ENCODE results near the gene PRKRIP1.
"Not testable (repeated sequence)": the region's sequence is repeated elsewhere in the genome, so short reads cannot be mapped to it uniquely, and the experiment has no call there.

Gene PRKRIP1

DNA sequence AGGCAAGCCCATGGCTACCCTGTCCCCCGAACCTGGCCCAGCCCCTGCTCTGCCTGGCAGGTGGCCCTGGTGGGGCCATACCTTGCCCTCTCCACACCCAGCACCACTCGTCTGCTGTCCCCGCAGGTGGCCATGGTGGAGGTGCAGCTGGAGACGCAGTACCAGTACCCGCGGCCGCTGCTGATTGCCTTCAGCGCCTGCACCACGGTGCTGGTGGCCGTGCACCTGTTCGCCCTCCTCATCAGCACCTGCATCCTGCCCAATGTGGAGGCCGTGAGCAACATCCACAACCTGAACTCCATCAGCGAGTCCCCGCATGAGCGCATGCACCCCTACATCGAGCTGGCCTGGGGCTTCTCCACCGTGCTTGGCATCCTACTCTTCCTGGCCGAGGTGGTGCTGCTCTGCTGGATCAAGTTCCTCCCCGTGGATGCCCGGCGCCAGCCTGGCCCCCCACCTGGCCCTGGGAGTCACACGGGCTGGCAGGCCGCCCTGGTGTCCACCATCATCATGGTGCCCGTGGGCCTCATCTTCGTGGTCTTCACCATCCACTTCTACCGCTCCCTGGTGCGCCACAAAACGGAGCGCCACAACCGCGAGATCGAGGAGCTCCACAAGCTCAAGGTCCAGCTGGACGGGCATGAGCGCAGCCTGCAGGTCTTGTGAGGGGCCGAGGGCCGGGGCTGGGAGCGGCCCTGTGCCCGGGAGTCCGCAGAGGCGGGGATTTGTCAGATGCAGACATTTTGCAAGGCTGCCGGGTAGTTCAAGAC is 50.4 kb downstream of the PRKRIP1 start:
- no peaks in the 10 kb centered on the region for H3K4me1 Mint-ChIP-seq (ENCODE audit: low read depth in 2 of 2)
- H3K27ac Mint-ChIP-seq = peak overlapping the region; percentile 32 to 49
- H3K36me3 Mint-ChIP-seq (ENCODE audit: insufficient read depth) = peaks cover 18% of the 10 kb centered on the region
- no peak overlapping the region for H3K4me3 Mint-ChIP-seq
- no peak for ATAC-seq (replicated peaks)
- H3K27me3 Mint-ChIP-seq = no peaks in the 10 kb centered on the region
- H3K9me3 Mint-ChIP-seq = no peaks in the 10 kb centered on the region
- DNase-seq = no peak

DNA sequence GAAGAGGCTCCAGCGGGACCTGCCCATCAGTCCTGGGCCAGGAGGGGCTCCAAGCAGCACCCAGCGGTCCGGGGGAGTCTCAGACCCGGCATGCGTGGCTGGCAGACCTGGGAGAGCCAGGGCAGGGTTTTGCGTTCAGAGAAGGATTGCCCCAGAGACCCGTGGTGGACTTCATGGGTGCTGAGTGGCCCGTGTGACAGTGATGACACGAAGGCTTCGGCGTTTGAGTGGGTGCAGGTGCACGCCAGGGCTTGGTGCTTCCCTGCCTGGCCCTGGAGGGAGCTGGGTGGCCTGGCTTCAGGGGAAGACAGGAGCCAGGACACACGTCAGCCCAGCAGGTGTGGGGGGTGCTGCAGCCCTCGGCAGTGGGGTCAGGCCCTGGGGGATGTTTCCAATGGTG is 51.1 kb downstream of the PRKRIP1 start:
- H3K36me3 Mint-ChIP-seq (ENCODE audit: insufficient read depth) = peaks cover 17% of the 10 kb centered on the region
- H3K4me1 Mint-ChIP-seq (ENCODE audit: low read depth in 2 of 2) = no peaks in the 10 kb centered on the region
- ATAC-seq (replicated peaks) (no peak), DNase-seq (no peak)
- H3K27ac Mint-ChIP-seq = no peak overlapping the region
- no peak overlapping the region for H3K4me3 Mint-ChIP-seq
- no peaks in the 10 kb centered on the region for H3K27me3 Mint-ChIP-seq
- H3K9me3 Mint-ChIP-seq = no peaks in the 10 kb centered on the region

GRCh38 chr7:102449136-102449535 is 53.0 kb downstream of the PRKRIP1 start:
- Mint-ChIP-seq H3K36me3 (ENCODE audit: insufficient read depth) (peaks cover 15% of the 10 kb centered on the region), H3K27me3 (no peaks in the 10 kb centered on the region), H3K4me1 (ENCODE audit: low read depth in 2 of 2) (no peaks in the 10 kb centered on the region), H3K27ac (no peak overlapping the region), H3K9me3 (no peaks in the 10 kb centered on the region), H3K4me3 (no peak overlapping the region)
- no peak for DNase-seq
- ATAC-seq (replicated peaks) = no peak

- Mint-ChIP-seq H3K4me1 (ENCODE audit: low read depth in 2 of 2) (peaks cover 0 to 3% of the 10 kb centered on the region in 2 donors), H3K9me3 (no peaks in the 10 kb centered on the region), H3K36me3 (ENCODE audit: insufficient read depth) (peaks cover 19% of the 10 kb centered on the region), H3K4me3 (no peak overlapping the region), H3K27ac (peak overlapping the region in 1 of 2 donors; percentile 77), H3K27me3 (no peaks in the 10 kb centered on the region)
- ATAC-seq (replicated peaks) = peak; percentile 92
- peak; percentile 43 to 45 (median 45) for DNase-seq
Measured at GRCh38 chr7:102450242-102450641, 54.1 kb downstream of the PRKRIP1 start.

DNA sequence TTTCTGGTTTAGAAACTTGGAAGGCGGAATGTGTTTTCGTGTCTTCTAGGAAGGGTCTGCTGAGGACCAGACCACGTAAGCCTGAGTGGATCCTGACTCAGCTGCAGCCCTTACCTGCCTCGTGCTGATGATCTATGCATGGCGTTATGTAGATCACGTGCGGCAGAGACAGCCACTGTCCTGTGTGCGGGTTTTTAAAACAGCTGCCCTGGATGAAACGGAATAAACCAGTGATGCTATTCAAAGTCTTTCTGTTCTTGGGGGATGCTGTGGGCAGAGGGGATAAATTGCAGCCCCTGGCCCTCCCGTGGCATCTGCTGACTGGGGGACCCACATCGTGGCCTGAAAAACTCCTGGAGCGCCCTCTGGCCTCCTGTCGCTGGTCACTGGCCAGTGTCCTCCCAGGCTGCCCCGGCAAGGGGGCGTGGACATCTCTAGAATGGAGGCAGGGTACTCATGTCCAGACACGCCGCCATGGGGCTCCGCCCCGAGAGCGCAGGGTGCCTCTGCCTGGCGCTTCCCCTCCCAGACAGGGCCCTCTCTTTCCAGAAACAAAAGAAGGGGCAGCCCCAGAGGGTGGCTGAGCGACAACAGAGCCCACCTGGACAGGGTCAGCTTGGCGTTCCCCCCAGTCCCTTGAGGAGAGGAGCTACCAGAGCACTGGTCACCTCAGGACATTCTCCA is 55.4 kb downstream of the PRKRIP1 start:
- H3K36me3 Mint-ChIP-seq (ENCODE audit: insufficient read depth) = peaks cover 23% of the 10 kb centered on the region
- DNase-seq (no peak), ATAC-seq (replicated peaks) (no peak)
- no peak overlapping the region for H3K4me3 Mint-ChIP-seq
- H3K9me3 Mint-ChIP-seq = no peaks in the 10 kb centered on the region
- H3K27me3 Mint-ChIP-seq = no peaks in the 10 kb centered on the region
- no peak overlapping the region for H3K27ac Mint-ChIP-seq
- peaks cover 0 to 3% of the 10 kb centered on the region in 2 donors for H3K4me1 Mint-ChIP-seq (ENCODE audit: low read depth in 2 of 2)

GRCh38 chr7:102452451-102452850 is 56.3 kb downstream of the PRKRIP1 start:
- no peaks in the 10 kb centered on the region for H3K27me3 Mint-ChIP-seq
- peaks cover 0 to 3% of the 10 kb centered on the region in 2 donors for H3K4me1 Mint-ChIP-seq (ENCODE audit: low read depth in 2 of 2)
- ATAC-seq (replicated peaks) (no peak), DNase-seq (no peak)
- peak overlapping the region in 1 of 2 donors; percentile 35 for H3K27ac Mint-ChIP-seq
- H3K4me3 Mint-ChIP-seq = no peak overlapping the region
- H3K36me3 Mint-ChIP-seq (ENCODE audit: insufficient read depth) = peaks cover 28% of the 10 kb centered on the region
- no peaks in the 10 kb centered on the region for H3K9me3 Mint-ChIP-seq

DNA sequence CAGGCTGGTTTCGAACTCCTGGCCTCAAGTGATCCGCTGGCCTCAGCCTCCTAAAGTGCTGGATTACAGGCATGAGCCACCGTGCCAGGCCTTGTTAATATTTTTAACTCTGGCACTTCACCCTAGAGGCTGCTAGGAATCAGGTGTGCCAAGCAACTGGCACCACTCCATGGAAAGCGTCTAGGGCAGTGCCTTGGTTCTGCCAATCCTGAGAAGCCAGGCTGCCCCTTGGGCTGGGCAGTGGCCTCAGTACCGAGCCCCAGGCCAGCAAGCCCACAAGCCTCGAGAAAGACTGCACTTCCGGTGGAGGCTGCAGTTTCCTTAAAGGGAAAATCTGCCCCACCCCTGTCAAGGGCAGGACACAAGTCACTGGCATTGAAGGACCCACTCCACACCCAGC is 57.2 kb downstream of the PRKRIP1 start:
- Mint-ChIP-seq H3K27me3 (no peaks in the 10 kb centered on the region), H3K4me1 (ENCODE audit: low read depth in 2 of 2) (peaks cover 0 to 3% of the 10 kb centered on the region in 2 donors), H3K36me3 (ENCODE audit: insufficient read depth) (peaks cover 37% of the 10 kb centered on the region), H3K4me3 (no peak overlapping the region), H3K27ac (peak overlapping the region in 1 of 2 donors; percentile 35), H3K9me3 (no peaks in the 10 kb centered on the region)
- ATAC-seq (replicated peaks) (no peak), DNase-seq (no peak)

DNA sequence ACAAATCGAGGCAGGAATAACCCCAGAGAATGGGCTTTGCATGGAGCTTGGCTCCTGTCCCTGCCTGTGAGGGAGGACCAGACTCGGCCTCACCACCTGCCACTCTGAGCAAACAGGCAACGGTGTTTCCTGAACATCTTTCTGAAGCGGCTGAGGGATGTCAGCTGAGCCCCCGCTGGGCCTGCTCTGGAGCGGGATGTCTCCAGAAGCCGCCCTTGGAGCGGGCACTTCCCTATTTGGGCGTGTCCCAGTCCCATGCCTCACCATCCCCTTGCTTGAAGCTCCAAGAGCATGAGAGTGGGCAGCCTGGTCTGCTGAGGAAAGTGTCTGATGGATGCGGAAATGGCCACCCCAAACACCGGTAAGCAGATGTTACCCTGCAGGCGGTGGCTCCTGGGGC is 58.3 kb downstream of the PRKRIP1 start:
- no peaks in the 10 kb centered on the region for H3K9me3 Mint-ChIP-seq
- no peak overlapping the region for H3K4me3 Mint-ChIP-seq
- ATAC-seq (replicated peaks) = no peak
- H3K27ac Mint-ChIP-seq = no peak overlapping the region
- DNase-seq = no peak
- peaks cover 0 to 3% of the 10 kb centered on the region in 2 donors for H3K4me1 Mint-ChIP-seq (ENCODE audit: low read depth in 2 of 2)
- peaks cover 46% of the 10 kb centered on the region for H3K36me3 Mint-ChIP-seq (ENCODE audit: insufficient read depth)
- H3K27me3 Mint-ChIP-seq = no peaks in the 10 kb centered on the region

- H3K36me3 Mint-ChIP-seq (ENCODE audit: insufficient read depth) = peaks cover 46% of the 10 kb centered on the region
- H3K9me3 Mint-ChIP-seq; H3K27me3 Mint-ChIP-seq; H3K4me1 Mint-ChIP-seq (ENCODE audit: low read depth in 2 of 2); H3K4me3 Mint-ChIP-seq; ATAC-seq (replicated peaks); H3K27ac Mint-ChIP-seq; DNase-seq: not testable (repeated sequence)
Measured at GRCh38 chr7:102454932-102455331, 58.8 kb downstream of the PRKRIP1 start.

- H3K4me3 Mint-ChIP-seq = no peak overlapping the region
- H3K27ac Mint-ChIP-seq = no peak overlapping the region
- H3K27me3 Mint-ChIP-seq = no peaks in the 10 kb centered on the region
- peaks cover 46% of the 10 kb centered on the region for H3K36me3 Mint-ChIP-seq (ENCODE audit: insufficient read depth)
- no peak for DNase-seq
- no peak for ATAC-seq (replicated peaks)
- H3K4me1 Mint-ChIP-seq (ENCODE audit: low read depth in 2 of 2) = peaks cover 0 to 3% of the 10 kb centered on the region in 2 donors
- H3K9me3 Mint-ChIP-seq = no peaks in the 10 kb centered on the region
Measured at GRCh38 chr7:102455596-102455995, 59.4 kb downstream of the PRKRIP1 start.

- ATAC-seq (replicated peaks) (no peak), DNase-seq (no peak)
- Mint-ChIP-seq H3K27ac (no peak overlapping the region), H3K27me3 (no peaks in the 10 kb centered on the region), H3K36me3 (ENCODE audit: insufficient read depth) (peaks cover 46% of the 10 kb centered on the region), H3K4me3 (no peak overlapping the region), H3K4me1 (ENCODE audit: low read depth in 2 of 2) (peaks cover 0 to 3% of the 10 kb centered on the region in 2 donors), H3K9me3 (no peaks in the 10 kb centered on the region)
Measured at GRCh38 chr7:102456327-102456726, 60.2 kb downstream of the PRKRIP1 start.

DNA sequence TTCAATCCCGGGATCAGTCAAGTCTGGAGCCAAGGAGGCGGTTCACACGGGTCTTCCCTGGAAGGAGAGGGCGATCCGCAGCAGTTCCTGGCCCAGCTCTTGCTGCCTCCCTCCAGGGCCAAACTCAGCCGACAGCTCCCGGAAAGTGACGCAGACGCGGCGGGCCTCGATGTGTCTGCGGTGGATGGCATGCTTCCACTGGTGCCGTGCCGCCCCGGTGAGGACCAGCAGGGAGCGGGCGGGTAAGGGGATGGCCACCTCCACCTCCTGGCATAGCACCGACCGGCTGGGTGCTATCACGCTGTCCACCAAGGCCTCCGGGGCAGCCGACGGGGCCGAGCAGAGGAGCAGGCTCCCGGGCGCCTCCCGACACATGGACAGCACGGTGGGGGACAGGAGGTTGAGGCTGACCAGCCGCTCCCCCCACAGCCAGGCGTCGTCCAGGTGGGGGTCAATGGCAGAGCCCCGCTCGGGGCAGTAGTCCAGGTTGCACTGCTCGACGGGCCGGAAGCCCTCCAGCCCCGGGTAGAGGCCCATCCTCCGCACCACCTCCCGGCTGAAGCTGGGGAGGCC is 61.3 kb downstream of the PRKRIP1 start:
- no peaks in the 10 kb centered on the region for H3K27me3 Mint-ChIP-seq
- DNase-seq (no peak), ATAC-seq (replicated peaks) (no peak)
- no peaks in the 10 kb centered on the region for H3K9me3 Mint-ChIP-seq
- H3K27ac Mint-ChIP-seq = no peak overlapping the region
- H3K36me3 Mint-ChIP-seq (ENCODE audit: insufficient read depth) = peaks cover 46% of the 10 kb centered on the region
- no peak overlapping the region for H3K4me3 Mint-ChIP-seq
- H3K4me1 Mint-ChIP-seq (ENCODE audit: low read depth in 2 of 2) = peaks cover 3 to 11% of the 10 kb centered on the region in 2 donors

DNA sequence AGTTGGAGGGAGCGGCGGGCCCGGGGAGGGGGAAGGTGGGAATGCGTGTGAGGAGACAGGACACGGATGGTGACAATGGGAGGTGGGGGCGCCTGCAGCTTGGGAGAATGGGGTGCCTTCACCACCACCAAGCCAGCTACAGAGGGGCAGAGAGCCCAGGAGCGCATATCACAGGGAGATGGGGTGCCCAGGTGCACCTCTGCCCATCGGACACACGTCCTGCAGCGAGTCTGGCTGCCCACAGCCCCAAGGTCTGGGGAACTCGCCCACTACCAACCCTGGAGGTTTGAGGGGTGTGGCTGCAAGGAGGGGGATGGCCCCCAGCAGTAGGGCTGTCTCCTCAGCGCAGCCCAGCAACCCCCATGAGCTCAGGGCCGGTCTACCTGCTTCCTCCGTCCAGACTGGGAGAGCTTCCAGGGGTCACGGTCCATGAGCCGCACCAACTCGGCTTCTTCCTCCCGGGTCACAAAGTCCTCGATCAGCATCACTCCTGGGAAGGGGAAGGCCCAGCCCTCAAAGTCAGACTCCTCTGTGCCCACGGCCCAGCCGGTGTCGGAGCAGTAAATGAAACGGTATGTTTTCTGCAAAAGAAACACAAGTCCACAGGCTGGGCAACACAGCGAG is 63.2 kb downstream of the PRKRIP1 start:
- no peak for ATAC-seq (replicated peaks)

More for the DNA sequence above, 63.2 kb downstream of the PRKRIP1 start:
- no peaks in the 10 kb centered on the region for H3K27me3 Mint-ChIP-seq
- H3K27ac Mint-ChIP-seq = no peak overlapping the region
- peaks cover 47% of the 10 kb centered on the region for H3K36me3 Mint-ChIP-seq (ENCODE audit: insufficient read depth)
- no peak for DNase-seq
- H3K4me3 Mint-ChIP-seq = no peak overlapping the region
- H3K4me1 Mint-ChIP-seq (ENCODE audit: low read depth in 2 of 2) = peaks cover 14 to 24% of the 10 kb centered on the region in 2 donors
- H3K9me3 Mint-ChIP-seq = no peaks in the 10 kb centered on the region

All from effector memory CD8-positive, alpha-beta T cell (primary cell).